Anterior cingulate cortex (tissue), 58 donors: ENCODE measurements around the gene SMIM21.

Experiments used
- DNase-seq, 58 donors: peaks; one replicate each; lab custom pipeline; 2025; lab: John Stamatoyannopoulos, UW

SMIM21 gene

GRCh38 chr18:75427603-75428002 lies at the start of gene SMIM21:
Gene SMIM21, minus strand, starts transcription at chr18:75427703. Its CDS starts 140 bp downstream, at chr18:75427563.
- no peak for DNase-seq

- no peak for DNase-seq
Measured at GRCh38 chr18:75475228-75475627, 47.7 kb upstream of the SMIM21 start.

GRCh38 chr18:75474332-75474731 lies 46.8 kb upstream of the SMIM21 start:
- DNase-seq, result no peak

GRCh38 chr18:75473316-75473715 lies 45.8 kb upstream of the SMIM21 start:
- DNase-seq, result no peak

GRCh38 chr18:75472906-75473305 lies 45.4 kb upstream of the SMIM21 start:
- no peak for DNase-seq

GRCh38 chr18:75472396-75472795 lies 44.9 kb upstream of the SMIM21 start:
- no peak for DNase-seq

GRCh38 chr18:75471850-75472249 lies 44.3 kb upstream of the SMIM21 start:
- no peak for DNase-seq

- no peak for DNase-seq
Measured at GRCh38 chr18:75467851-75468250, 40.3 kb upstream of the SMIM21 start.

- no peak for DNase-seq
Measured at GRCh38 chr18:75467281-75467795, 39.8 kb upstream of the SMIM21 start.

- no peak for DNase-seq
Measured at GRCh38 chr18:75464356-75464755, 36.9 kb upstream of the SMIM21 start.

GRCh38 chr18:75462178-75462832 lies 34.8 kb upstream of the SMIM21 start:
- no peak for DNase-seq

GRCh38 chr18:75456199-75456631 lies 28.7 kb upstream of the SMIM21 start:
- no peak for DNase-seq

GRCh38 chr18:75455249-75456198 lies 28.0 kb upstream of the SMIM21 start:
- DNase-seq, result peak in 2 of 58 donors; percentile 4 to 6

GRCh38 chr18:75454022-75454795 lies 26.7 kb upstream of the SMIM21 start:
- no peak for DNase-seq

- no peak for DNase-seq
Measured at GRCh38 chr18:75450906-75451305, 23.4 kb upstream of the SMIM21 start.

GRCh38 chr18:75441896-75442295 lies 14.4 kb upstream of the SMIM21 start:
- no peak for DNase-seq

- DNase-seq, result no peak
Measured at GRCh38 chr18:75439348-75439747, 11.8 kb upstream of the SMIM21 start.

GRCh38 chr18:75438891-75439290 lies 11.4 kb upstream of the SMIM21 start:
- DNase-seq, result no peak

GRCh38 chr18:75437979-75438378 lies 10.5 kb upstream of the SMIM21 start:
- no peak for DNase-seq

GRCh38 chr18:75433098-75433497 lies 5.6 kb upstream of the SMIM21 start:
- no peak for DNase-seq

- no peak for DNase-seq
Measured at GRCh38 chr18:75429975-75430374, 2.5 kb upstream of the SMIM21 start.
